ENCODE data around the gene POU2F1. TPM values are rescaled to one million over a fixed set of nuclear protein-coding genes. Genes with fewer than 3 reads are reported as not detected.

Gene POU2F1
- total RNA-seq, 4 donors from 2014 or later, result 11.5 to 23.1 (median 17.0) TPM

DNA sequence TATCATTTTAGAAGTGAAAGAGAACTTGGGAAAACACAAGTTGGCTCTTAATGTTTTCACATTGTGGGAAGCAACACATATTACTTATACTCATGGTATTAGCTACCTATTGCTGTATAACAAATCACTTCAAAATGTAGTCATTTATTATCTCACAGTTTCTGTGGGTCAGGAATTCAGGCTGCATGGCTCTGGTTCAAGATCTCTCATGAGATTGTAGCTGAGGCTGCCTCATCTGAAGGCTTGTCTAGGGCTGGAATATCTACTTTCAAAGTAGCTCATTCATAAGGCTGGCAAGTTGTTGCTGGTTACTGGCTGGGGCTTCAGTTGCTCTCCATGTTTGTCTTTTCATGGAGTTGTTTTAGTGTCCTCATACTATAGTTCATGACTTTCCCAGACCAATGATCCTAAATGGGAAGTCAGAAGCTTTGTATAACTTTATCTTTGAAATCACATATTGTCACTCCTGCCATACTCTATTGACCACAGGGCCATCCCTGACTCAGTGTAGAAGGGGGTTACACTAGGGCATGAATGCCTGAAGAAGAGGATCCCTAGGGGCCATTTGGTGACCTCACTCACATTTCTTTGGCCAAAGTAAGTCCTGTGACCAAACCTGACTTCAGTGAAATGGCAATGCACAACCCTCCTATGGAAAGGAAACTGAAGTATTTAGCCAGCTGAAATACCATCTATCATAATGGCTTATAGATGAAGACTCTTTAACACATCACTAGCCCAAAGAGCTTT, 37.9 kb upstream of the POU2F1 start:
- DNase-seq, result no peak
- Histone ChIP-seq H3K27me3 (no peaks in the 10 kb centered on the region), H3K27ac (no peak overlapping the region), H3K4me3 (no peak overlapping the region), H3K4me1 (no peaks in the 10 kb centered on the region), H3K9me3 (no peaks in the 10 kb centered on the region), H3K36me3 (no peaks in the 10 kb centered on the region)
- no peak for TF ChIP-seq POLR2A (IDR thresholded peaks at IDR 0.05)
- no peak for TF ChIP-seq CTCF (IDR thresholded peaks at IDR 0.05)

- H3K27me3 ChIP-seq, result no peaks in the 10 kb centered on the region
- no peak overlapping the region for H3K27ac ChIP-seq
- H3K36me3 ChIP-seq, result no peaks in the 10 kb centered on the region
- TF ChIP-seq CTCF (IDR thresholded peaks at IDR 0.05) (no peak), POLR2A (IDR thresholded peaks at IDR 0.05) (no peak)
- no peak overlapping the region for H3K4me3 ChIP-seq
- no peaks in the 10 kb centered on the region for H3K4me1 ChIP-seq
- DNase-seq, result no peak
- H3K9me3 ChIP-seq, result no peaks in the 10 kb centered on the region
These were observed 36.6 kb upstream of the POU2F1 start for GRCh38 chr1:167184081-167184480.

DNA sequence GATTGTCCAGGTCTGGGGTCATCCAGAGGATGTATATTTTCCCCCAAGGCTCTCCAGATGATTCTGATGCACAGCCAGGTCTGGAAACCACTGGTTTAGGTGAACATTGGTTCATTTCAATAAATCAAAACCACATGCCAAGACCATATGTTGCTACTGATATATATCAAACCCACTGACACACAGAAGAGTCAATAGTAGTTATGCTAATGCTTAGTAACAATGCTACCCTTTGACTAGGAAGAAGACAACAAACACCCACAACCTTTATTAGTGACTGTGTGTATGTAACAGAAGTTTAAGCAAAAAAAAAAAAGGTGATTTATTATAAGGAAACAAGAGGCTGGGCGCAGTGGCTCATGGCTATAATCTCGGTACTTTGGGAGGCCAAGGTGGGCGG, 35.6 kb upstream of the POU2F1 start:
- H3K4me3 ChIP-seq, result no peak overlapping the region
- DNase-seq, result no peak
- no peaks in the 10 kb centered on the region for H3K36me3 ChIP-seq
- TF ChIP-seq POLR2A (IDR thresholded peaks at IDR 0.05), result no peak
- no peak for TF ChIP-seq CTCF (IDR thresholded peaks at IDR 0.05)
- H3K9me3 ChIP-seq, result no peaks in the 10 kb centered on the region
- H3K4me1 ChIP-seq, result no peaks in the 10 kb centered on the region
- H3K27ac ChIP-seq, result no peak overlapping the region
- no peaks in the 10 kb centered on the region for H3K27me3 ChIP-seq

DNA sequence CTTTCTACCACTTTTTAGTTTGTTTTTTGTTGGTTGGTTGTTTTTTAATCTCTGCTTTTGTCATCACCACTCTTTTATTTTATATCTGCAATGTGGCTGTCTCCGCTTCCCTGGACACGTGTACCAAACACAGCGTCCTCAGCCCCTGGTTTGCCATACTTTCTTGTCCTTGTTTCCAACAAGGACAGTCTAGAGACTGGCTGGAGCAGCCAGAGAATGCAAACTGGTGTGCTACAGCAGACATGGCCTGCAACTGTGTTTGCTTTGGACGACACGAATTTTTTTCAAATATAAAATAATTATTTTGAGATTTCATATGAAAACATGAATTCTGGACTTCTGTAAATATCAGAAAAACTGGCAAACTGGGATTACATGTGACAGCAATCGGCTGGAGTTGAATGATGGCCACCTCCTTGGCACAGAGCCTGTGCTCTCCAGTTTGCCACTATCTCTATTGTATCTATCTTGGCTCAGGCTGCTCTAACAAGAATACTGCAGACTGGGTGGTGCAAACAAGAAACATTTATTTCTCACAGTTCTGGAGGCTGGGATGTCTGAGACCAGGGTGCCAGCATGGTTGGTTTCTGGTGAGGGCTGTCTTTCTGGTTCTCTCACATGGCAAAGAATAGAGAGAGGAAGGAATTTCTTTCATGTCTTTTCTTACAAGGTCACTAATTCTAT, 34.6 kb upstream of the POU2F1 start:
- no peaks in the 10 kb centered on the region for H3K9me3 ChIP-seq
- no peak for TF ChIP-seq POLR2A (IDR thresholded peaks at IDR 0.05)
- TF ChIP-seq CTCF (IDR thresholded peaks at IDR 0.05), result no peak
- no peaks in the 10 kb centered on the region for H3K4me1 ChIP-seq
- no peaks in the 10 kb centered on the region for H3K27me3 ChIP-seq
- no peak overlapping the region for H3K27ac ChIP-seq
- no peaks in the 10 kb centered on the region for H3K36me3 ChIP-seq
- no peak for DNase-seq
- H3K4me3 ChIP-seq, result no peak overlapping the region

DNA sequence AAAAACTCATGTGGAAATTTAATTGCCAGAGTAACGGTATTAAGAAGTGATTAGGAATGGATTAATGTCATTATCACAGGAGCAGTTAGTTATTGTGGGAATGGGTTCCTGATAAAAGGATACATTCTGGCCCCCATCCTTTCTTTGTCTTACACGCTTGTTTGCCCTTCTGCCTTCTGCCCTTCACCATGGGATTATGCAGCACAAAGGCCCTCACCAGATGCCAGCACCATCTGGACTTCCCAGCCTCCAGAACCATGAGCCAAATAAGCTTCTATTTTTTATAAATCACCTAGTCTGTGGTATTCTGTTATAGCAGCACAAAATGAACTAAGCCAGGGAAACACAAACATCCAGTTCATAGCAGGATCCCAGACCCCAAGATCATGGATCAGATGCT, 33.9 kb upstream of the POU2F1 start:
- Histone ChIP-seq H3K9me3 (no peaks in the 10 kb centered on the region), H3K27me3 (no peaks in the 10 kb centered on the region), H3K27ac (no peak overlapping the region), H3K4me1 (no peaks in the 10 kb centered on the region), H3K4me3 (no peak overlapping the region), H3K36me3 (no peaks in the 10 kb centered on the region)
- no peak for DNase-seq
- TF ChIP-seq CTCF (IDR thresholded peaks at IDR 0.05), result no peak
- no peak for TF ChIP-seq POLR2A (IDR thresholded peaks at IDR 0.05)

All from Peyer's patch (tissue), 4 donors.